ENCODE measurements around the gene MMP24OS. TPM values are rescaled to one million over a fixed set of nuclear protein-coding genes. Genes with fewer than 3 reads are reported as not detected.

MMP24OS gene
- total and polyA plus RNA-seq, 2 donors (not counting 1 experiment from before 2014, with no cell fraction given) = 30.1 to 44.1 TPM

GRCh38 chr20:35311409-35311808 lies 33.5 kb upstream of the MMP24OS start:
- Histone ChIP-seq H3K79me2 (ENCODE audit: control insufficient read depth, insufficient read depth, low read length) (no peaks in the 10 kb centered on the region), H3K9me3 (ENCODE audit: control insufficient read depth, insufficient read depth, low read depth, low read length) (no peaks in the 10 kb centered on the region), H2AFZ (ENCODE audit: low read length) (no peak overlapping the region), H3K36me3 (ENCODE audit: control insufficient read depth, insufficient read depth, low read length) (no peaks in the 10 kb centered on the region), H3K9ac (ENCODE audit: insufficient read depth, low read length) (no peak overlapping the region), H4K20me1 (ENCODE audit: control insufficient read depth, extremely low read depth, insufficient read depth, low read length) (no peaks in the 10 kb centered on the region), H3K27ac (ENCODE audit: insufficient read depth, low read length) (peak overlapping the region; percentile 41), H3K4me2 (ENCODE audit: extremely low read depth, insufficient read depth, low read length) (no peak overlapping the region), H3K27me3 (ENCODE audit: control insufficient read depth, insufficient read depth, low read length) (no peaks in the 10 kb centered on the region), H3K4me3 (replicated peaks in 1 of 4; ENCODE audit: control extremely low read depth in 1 of 4, insufficient read depth in 1 of 4, low read depth in 3 of 4, low read length in 4 of 4) (no peak overlapping the region), H3K4me1 (ENCODE audit: control insufficient read depth, extremely low read depth, insufficient read depth, low read length) (peaks cover 58% of the 10 kb centered on the region)
- no peak for TF ChIP-seq EZH2 (IDR thresholded peaks at IDR 0.05; ENCODE audit: low read length, missing control alignments)
- no peak for TF ChIP-seq CTCF (conservative IDR thresholded peaks at IDR 0.05 in 1 of 2, IDR thresholded peaks at IDR 0.05 in 1 of 2; ENCODE audit: low read depth in 1 of 2, low read length in 2 of 2)
- peak in 1 of 2 donors; percentile 76 for DNase-seq (ENCODE audit: low read depth in 2 of 2)

GRCh38 chr20:35307666-35308653 lies 30.0 kb upstream of the MMP24OS start:
- Histone ChIP-seq H3K36me3 (ENCODE audit: control insufficient read depth, insufficient read depth, low read length) (no peaks in the 10 kb centered on the region), H4K20me1 (ENCODE audit: control insufficient read depth, extremely low read depth, insufficient read depth, low read length) (no peaks in the 10 kb centered on the region), H3K27me3 (ENCODE audit: control insufficient read depth, insufficient read depth, low read length) (no peaks in the 10 kb centered on the region), H3K9me3 (ENCODE audit: control insufficient read depth, insufficient read depth, low read depth, low read length) (no peaks in the 10 kb centered on the region), H3K79me2 (ENCODE audit: control insufficient read depth, insufficient read depth, low read length) (no peaks in the 10 kb centered on the region), H3K27ac (ENCODE audit: insufficient read depth, low read length) (peak overlapping the region; percentile 94), H3K4me1 (ENCODE audit: control insufficient read depth, extremely low read depth, insufficient read depth, low read length) (peaks cover 67% of the 10 kb centered on the region), H3K4me2 (ENCODE audit: extremely low read depth, insufficient read depth, low read length) (no peak overlapping the region), H3K9ac (ENCODE audit: insufficient read depth, low read length) (peak overlapping the region; percentile 24), H3K4me3 (replicated peaks in 1 of 4; ENCODE audit: control extremely low read depth in 1 of 4, insufficient read depth in 1 of 4, low read depth in 3 of 4, low read length in 4 of 4) (no peak overlapping the region), H2AFZ (ENCODE audit: low read length) (no peak overlapping the region)
- TF ChIP-seq CTCF (conservative IDR thresholded peaks at IDR 0.05 in 1 of 2, IDR thresholded peaks at IDR 0.05 in 1 of 2; ENCODE audit: low read depth in 1 of 2, low read length in 2 of 2) = no peak
- TF ChIP-seq EZH2 (IDR thresholded peaks at IDR 0.05; ENCODE audit: low read length, missing control alignments) = no peak
- DNase-seq (ENCODE audit: low read depth in 2 of 2) = peak; percentile 76 to 87

GRCh38 chr20:35306931-35307517 lies 29.1 kb upstream of the MMP24OS start:
- H3K4me1 ChIP-seq (ENCODE audit: control insufficient read depth, extremely low read depth, insufficient read depth, low read length) = peaks cover 67% of the 10 kb centered on the region
- no peaks in the 10 kb centered on the region for H3K9me3 ChIP-seq (ENCODE audit: control insufficient read depth, insufficient read depth, low read depth, low read length)
- no peak overlapping the region for H3K9ac ChIP-seq (ENCODE audit: insufficient read depth, low read length)
- no peak overlapping the region for H3K4me2 ChIP-seq (ENCODE audit: extremely low read depth, insufficient read depth, low read length)
- no peaks in the 10 kb centered on the region for H4K20me1 ChIP-seq (ENCODE audit: control insufficient read depth, extremely low read depth, insufficient read depth, low read length)
- H3K27me3 ChIP-seq (ENCODE audit: control insufficient read depth, insufficient read depth, low read length) = no peaks in the 10 kb centered on the region
- peak; percentile 78 to 87 for DNase-seq (ENCODE audit: low read depth in 2 of 2)
- H3K27ac ChIP-seq (ENCODE audit: insufficient read depth, low read length) = peak overlapping the region; percentile 94
- H2AFZ ChIP-seq (ENCODE audit: low read length) = no peak overlapping the region
- H3K4me3 ChIP-seq (replicated peaks in 1 of 4; ENCODE audit: control extremely low read depth in 1 of 4, insufficient read depth in 1 of 4, low read depth in 3 of 4, low read length in 4 of 4) = no peak overlapping the region
- peak; percentile 70 to 91 for TF ChIP-seq CTCF (conservative IDR thresholded peaks at IDR 0.05 in 1 of 2, IDR thresholded peaks at IDR 0.05 in 1 of 2; ENCODE audit: low read depth in 1 of 2, low read length in 2 of 2)
- no peak for TF ChIP-seq EZH2 (IDR thresholded peaks at IDR 0.05; ENCODE audit: low read length, missing control alignments)
- no peaks in the 10 kb centered on the region for H3K79me2 ChIP-seq (ENCODE audit: control insufficient read depth, insufficient read depth, low read length)
- H3K36me3 ChIP-seq (ENCODE audit: control insufficient read depth, insufficient read depth, low read length) = no peaks in the 10 kb centered on the region
